Measurements from ENCODE around the gene CAPN14.
"Not testable (repeated sequence)": the region's sequence is repeated elsewhere in the genome, so short reads cannot be mapped to it uniquely, and the experiment has no call there.

CAPN14 gene

DNA sequence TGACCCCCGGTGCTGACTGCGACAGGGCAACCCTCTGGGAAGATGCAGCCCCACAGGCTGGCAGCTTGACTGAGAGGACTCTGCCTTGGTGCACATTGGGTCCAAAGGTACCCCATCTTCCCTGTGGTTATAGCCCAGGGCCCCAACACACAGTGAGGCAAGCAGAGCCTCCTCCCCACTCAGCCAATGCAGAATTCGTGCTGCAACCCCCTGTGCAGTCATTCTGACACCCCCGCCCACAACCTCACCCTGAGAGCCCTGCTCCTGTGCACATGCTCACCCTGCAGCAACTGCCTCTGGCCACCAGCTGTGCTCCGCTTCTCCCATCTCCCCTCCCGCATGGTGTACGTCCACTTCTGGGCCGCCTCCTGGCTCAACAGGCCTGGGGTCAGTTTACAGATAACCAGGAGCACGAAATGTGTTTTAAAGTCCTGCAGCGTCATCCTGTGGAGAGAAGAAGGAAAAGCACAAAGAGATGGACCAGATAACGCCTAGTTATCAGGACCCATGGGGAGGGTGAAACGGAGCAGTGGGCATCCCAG, 24.4 kb downstream of the CAPN14 start:
- Histone ChIP-seq H3K4me3 (no peak overlapping the region), H3K4me2 (no peak overlapping the region), H3K4me1 (no peaks in the 10 kb centered on the region), H4K20me1 (no peaks in the 10 kb centered on the region), H3K9me3 (replicated peaks in 1 of 11) (no peaks in the 10 kb centered on the region; a peak in 1 of 22 replicates), H3K9ac (no peak overlapping the region), H3K27me3 (no peaks in the 10 kb centered on the region), H3K36me3 (peaks cover 0 to 17% (median 0%) of the 10 kb centered on the region in 11 experiments; a peak in 1 of 22 replicates), H3K27ac (no peak overlapping the region)
- no peak for TF ChIP-seq Cebpa-rat (IDR thresholded peaks at IDR 0.05)

DNA sequence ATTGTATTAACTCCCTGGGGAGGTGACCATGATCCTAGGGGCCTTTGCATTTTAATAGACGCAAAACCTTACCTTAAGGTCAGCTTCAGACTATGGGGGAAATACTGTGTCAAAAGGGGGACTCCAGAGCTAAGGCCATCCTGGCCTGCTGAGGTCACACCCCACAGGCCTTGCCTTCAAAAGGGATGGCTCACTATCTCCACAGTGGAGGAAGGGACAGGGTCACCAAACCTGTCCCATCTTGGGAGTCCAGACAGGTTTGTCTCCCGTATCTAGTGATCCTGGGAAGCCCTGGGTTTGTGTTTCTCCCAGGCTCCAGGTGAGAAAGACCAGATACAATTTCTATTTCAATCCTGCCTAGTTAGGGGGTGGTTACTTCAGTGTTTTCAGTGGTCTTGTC, 24.9 kb downstream of the CAPN14 start:
- Histone ChIP-seq H3K4me2 (no peak overlapping the region), H3K4me3 (no peak overlapping the region), H3K4me1 (no peaks in the 10 kb centered on the region), H3K9me3 (replicated peaks in 1 of 11) (no peaks in the 10 kb centered on the region; a peak in 1 of 22 replicates), H3K36me3 (peaks cover 0 to 17% (median 0%) of the 10 kb centered on the region in 11 experiments; a peak in 1 of 22 replicates), H3K9ac (no peak overlapping the region), H4K20me1 (no peaks in the 10 kb centered on the region), H3K27ac (no peak overlapping the region), H3K27me3 (no peaks in the 10 kb centered on the region)
- no peak for TF ChIP-seq Cebpa-rat (IDR thresholded peaks at IDR 0.05)

DNA sequence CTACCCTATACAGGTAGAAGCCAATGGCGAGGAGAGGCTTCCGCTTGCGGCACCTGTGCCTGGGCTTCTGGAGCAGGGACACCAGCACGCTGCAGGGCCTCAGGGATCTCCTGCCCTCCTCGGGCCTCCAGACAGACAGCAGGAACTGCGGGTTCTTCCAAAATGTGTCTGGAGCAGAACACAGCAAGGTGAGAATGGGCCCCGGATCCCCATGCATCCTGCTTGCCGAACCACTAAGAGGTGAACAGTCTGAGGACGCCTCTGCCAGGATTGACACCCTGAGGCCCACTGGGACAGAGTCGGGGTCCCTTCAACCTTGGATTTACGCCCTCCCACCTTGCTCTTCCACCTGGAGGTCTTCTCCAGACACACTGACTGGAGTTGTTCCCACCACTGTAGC, 25.4 kb downstream of the CAPN14 start:
- Histone ChIP-seq H4K20me1 (no peaks in the 10 kb centered on the region), H3K27me3 (no peaks in the 10 kb centered on the region), H3K4me2 (no peak overlapping the region), H3K36me3 (peaks cover 0 to 17% (median 0%) of the 10 kb centered on the region in 11 experiments; a peak in 1 of 22 replicates), H3K4me1 (no peaks in the 10 kb centered on the region), H3K27ac (no peak overlapping the region), H3K4me3 (no peak overlapping the region), H3K9ac (no peak overlapping the region), H3K9me3 (replicated peaks in 1 of 11) (no peaks in the 10 kb centered on the region; a peak in 1 of 22 replicates)
- no peak for TF ChIP-seq Cebpa-rat (IDR thresholded peaks at IDR 0.05)

DNA sequence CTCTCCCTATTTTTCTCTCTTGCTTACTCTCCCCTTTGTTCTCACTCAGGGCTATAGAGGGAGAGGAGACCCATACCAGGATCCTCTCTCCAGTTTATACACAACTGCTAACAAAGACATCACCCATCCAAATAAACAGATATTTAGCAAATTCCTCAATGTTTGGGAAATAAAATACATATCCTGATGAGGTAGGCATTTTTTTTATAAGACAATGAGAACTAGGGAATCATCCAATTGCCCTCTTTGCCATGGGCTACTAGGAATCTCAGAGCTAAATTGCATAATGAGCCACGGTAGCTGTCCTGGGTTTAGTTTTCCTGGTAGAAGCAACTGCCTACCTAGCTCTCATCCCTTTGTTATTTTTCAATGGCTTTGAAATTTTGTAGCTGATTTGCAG, 27.1 kb downstream of the CAPN14 start:
- Histone ChIP-seq H3K4me1 (no peaks in the 10 kb centered on the region), H3K9ac (no peak overlapping the region), H3K4me2 (no peak overlapping the region), H3K9me3 (replicated peaks in 1 of 11) (no peaks in the 10 kb centered on the region; a peak in 1 of 22 replicates), H3K27me3 (no peaks in the 10 kb centered on the region), H4K20me1 (no peaks in the 10 kb centered on the region), H3K27ac (no peak overlapping the region), H3K4me3 (no peak overlapping the region), H3K36me3 (peaks cover 0 to 17% (median 0%) of the 10 kb centered on the region in 11 experiments; a peak in 1 of 22 replicates)
- TF ChIP-seq Cebpa-rat (IDR thresholded peaks at IDR 0.05), result no peak

DNA sequence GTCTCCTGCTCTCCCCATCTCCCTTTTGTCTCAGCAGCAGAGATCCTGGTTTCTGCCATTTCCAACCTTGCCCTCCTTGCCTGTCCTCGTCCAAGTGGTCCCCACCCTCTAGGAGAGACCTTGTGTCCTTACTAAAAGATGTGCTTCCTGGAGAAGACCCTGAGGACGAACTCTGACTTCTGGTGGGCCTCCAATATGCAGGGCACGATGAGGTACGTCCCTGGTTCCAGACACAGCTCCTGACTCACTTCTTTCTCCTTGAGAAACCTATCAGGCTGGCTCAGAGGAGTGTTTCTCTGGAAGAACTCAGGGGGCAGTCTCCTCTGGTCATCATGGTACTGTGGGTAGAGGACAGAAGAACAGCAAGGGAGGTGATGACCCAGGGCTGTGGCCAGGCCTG, 28.2 kb downstream of the CAPN14 start:
- peaks cover 0 to 7% (median 3%) of the 10 kb centered on the region in 11 experiments; a peak in 9 of 22 replicates for H3K9me3 ChIP-seq (replicated peaks in 1 of 11)
- no peaks in the 10 kb centered on the region for H4K20me1 ChIP-seq
- no peak overlapping the region for H3K27ac ChIP-seq
- no peak for TF ChIP-seq Cebpa-rat (IDR thresholded peaks at IDR 0.05)
- no peaks in the 10 kb centered on the region for H3K4me1 ChIP-seq
- H3K4me2 ChIP-seq, result no peak overlapping the region
- peaks cover 0 to 17% (median 0%) of the 10 kb centered on the region in 11 experiments; a peak in 1 of 22 replicates for H3K36me3 ChIP-seq
- no peak overlapping the region for H3K4me3 ChIP-seq
- no peaks in the 10 kb centered on the region for H3K27me3 ChIP-seq
- no peak overlapping the region for H3K9ac ChIP-seq

DNA sequence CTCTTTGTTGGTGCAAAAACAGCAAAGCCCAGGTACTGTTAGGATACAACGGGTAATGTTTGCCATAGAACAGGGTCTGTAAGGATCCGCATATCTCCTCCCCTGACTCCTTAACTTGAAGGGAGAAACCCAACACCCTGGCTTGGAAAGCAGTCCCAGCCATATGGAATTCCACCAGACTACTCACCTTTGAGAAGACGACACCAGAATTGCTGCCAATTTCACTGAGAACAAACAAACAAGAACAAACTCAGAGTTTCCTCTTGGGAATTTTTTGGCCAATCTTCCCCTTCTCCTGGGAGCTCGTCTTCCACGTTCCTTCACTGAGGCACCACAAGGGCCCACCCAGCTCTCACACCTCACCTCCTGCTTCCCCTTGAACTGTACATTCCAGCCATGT, 29.2 kb downstream of the CAPN14 start:
- Histone ChIP-seq H3K9ac (no peak overlapping the region), H4K20me1 (no peaks in the 10 kb centered on the region), H3K4me1 (no peaks in the 10 kb centered on the region), H3K4me2 (no peak overlapping the region), H3K27ac (no peak overlapping the region), H3K36me3 (peaks cover 0 to 17% (median 0%) of the 10 kb centered on the region in 11 experiments; a peak in 1 of 22 replicates), H3K9me3 (replicated peaks in 1 of 11) (peaks cover 0 to 11% (median 7%) of the 10 kb centered on the region in 11 experiments; a peak in 9 of 22 replicates), H3K4me3 (no peak overlapping the region), H3K27me3 (no peaks in the 10 kb centered on the region)
- no peak for TF ChIP-seq Cebpa-rat (IDR thresholded peaks at IDR 0.05)

DNA sequence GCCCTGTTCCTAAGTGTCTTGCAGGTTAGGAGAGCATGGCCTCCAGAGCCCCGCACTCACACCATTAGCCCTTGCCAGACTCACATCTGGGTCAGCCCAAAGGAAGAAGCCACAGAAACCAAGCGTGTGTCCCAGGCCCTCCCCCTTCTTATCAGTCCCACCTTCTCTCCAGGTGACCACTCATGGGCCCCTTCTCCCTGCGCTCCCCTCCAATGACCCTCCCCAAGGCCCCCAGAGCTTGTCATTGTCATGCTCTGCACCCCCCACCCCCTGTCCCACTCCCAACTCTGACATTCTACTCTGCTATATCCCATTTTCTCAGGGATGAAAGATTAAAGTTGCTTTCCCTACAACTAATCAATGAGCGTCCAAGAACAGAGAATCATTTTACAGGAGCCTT, 30.1 kb downstream of the CAPN14 start:
- no peaks in the 10 kb centered on the region for H3K27me3 ChIP-seq
- peaks cover 0 to 11% (median 7%) of the 10 kb centered on the region in 11 experiments; a peak in 9 of 22 replicates for H3K9me3 ChIP-seq (replicated peaks in 1 of 11)
- H3K9ac ChIP-seq, result no peak overlapping the region
- H3K27ac ChIP-seq, result no peak overlapping the region
- H3K4me3 ChIP-seq, result no peak overlapping the region
- H3K36me3 ChIP-seq, result peaks cover 0 to 16% (median 0%) of the 10 kb centered on the region in 11 experiments; a peak in 1 of 22 replicates
- no peaks in the 10 kb centered on the region for H3K4me1 ChIP-seq
- no peaks in the 10 kb centered on the region for H4K20me1 ChIP-seq
- TF ChIP-seq Cebpa-rat (IDR thresholded peaks at IDR 0.05), result no peak
- H3K4me2 ChIP-seq, result no peak overlapping the region

DNA sequence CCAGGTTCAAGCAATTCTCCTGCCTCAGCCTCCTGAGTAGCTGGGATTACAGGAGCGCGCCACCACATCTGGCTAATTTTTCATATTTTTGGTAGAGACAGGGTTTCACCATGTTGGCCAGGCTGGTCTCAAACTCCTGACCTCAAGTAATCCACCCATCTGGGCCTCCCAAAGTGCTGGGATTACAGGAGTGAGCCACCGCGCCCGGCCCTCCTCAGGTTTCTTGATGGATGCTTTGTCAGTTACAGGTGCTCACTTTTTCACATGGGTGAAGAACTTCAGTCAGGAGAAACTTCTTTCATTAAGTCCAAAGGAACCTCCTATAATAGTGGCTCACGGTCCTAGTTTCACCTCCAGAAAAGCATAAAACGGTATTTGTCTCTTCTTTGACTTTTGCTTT, 33.3 kb downstream of the CAPN14 start:
- not testable (repeated sequence) for H3K4me1 ChIP-seq, H3K4me2 ChIP-seq, H3K27ac ChIP-seq, H3K36me3 ChIP-seq, H3K4me3 ChIP-seq, H3K27me3 ChIP-seq, H4K20me1 ChIP-seq, H3K9ac ChIP-seq
- peaks cover 0 to 11% (median 7%) of the 10 kb centered on the region in 11 experiments; a peak in 9 of 22 replicates for H3K9me3 ChIP-seq (replicated peaks in 1 of 11)

DNA sequence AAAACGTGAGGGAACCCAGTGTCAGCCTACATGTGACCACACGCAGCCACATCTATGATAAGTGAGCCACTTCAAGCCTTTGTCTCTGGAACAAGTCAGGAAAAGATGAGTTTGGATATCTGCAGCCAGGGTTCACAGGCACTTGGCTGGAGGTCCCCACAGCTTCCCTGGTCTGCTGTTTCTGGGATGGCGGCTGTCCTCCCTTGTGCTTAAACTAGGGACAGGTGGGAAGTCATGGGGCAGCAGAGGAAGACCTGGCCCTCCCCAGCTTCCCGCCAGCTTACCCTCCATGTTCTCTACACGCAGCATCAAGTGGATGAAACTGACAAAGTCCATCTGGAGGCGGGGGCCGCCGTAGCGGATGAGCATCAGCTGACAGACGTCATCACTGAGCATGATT, 40.6 kb downstream of the CAPN14 start:
- Histone ChIP-seq H3K4me3 (no peak overlapping the region), H3K9ac (no peak overlapping the region), H3K27ac (no peak overlapping the region), H3K9me3 (replicated peaks in 1 of 11) (no peaks in the 10 kb centered on the region), H3K4me1 (peaks cover 10 to 22% (median 17%) of the 10 kb centered on the region in 10 experiments), H3K27me3 (no peaks in the 10 kb centered on the region), H4K20me1 (no peaks in the 10 kb centered on the region), H3K36me3 (no peaks in the 10 kb centered on the region), H3K4me2 (no peak overlapping the region)
- TF ChIP-seq Cebpa-rat (IDR thresholded peaks at IDR 0.05), result no peak

DNA sequence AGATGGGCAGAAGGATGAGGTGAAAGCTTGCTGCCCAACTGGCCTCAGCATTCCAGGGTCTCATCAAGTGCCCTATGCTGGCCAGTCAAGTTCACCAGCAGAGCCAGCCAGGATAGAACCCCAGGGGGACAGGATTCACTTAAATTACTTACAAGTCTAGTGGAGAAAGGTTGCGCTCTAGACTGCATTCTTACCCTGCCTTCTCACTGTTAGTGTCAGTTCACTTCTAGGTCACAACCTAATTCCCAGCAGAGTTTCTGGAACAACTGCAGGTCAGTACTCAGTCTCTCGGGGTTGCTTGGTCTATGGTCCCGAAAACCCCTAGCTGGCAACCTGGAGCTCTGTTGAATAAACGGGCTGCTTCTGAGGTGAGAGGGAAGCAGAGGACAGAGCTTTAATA, 46.2 kb downstream of the CAPN14 start:
- no peaks in the 10 kb centered on the region for H3K27me3 ChIP-seq
- peak overlapping the region in 8 of 11 experiments; percentile 36 to 69 (median 55); a peak in 15 of 22 replicates for H3K9ac ChIP-seq
- no peak for TF ChIP-seq Cebpa-rat (IDR thresholded peaks at IDR 0.05)
- H3K9me3 ChIP-seq (replicated peaks in 1 of 11), result no peaks in the 10 kb centered on the region
- H3K36me3 ChIP-seq, result no peaks in the 10 kb centered on the region
- H4K20me1 ChIP-seq, result no peaks in the 10 kb centered on the region
- peak overlapping the region in 8 of 11 experiments; percentile 27 to 76 (median 58); a peak in 15 of 22 replicates for H3K27ac ChIP-seq
- peak overlapping the region in 4 of 10 experiments; percentile 2 to 45 (median 24); a peak in 8 of 20 replicates for H3K4me3 ChIP-seq
- H3K4me2 ChIP-seq, result peak overlapping the region; percentile 49 to 96 (median 88)
- H3K4me1 ChIP-seq, result peaks cover 33 to 74% (median 68%) of the 10 kb centered on the region in 10 experiments

All from BLaER1 treated with 17β-estradiol and CSF1 and Interleukin-3, amounts not matched to agents 10 nM and 100 nM (cell line).